Esophagus squamous epithelium (tissue), 5 donors: Measurements from ENCODE around the gene SLC11A2. TPM values are rescaled to one million over a fixed set of nuclear protein-coding genes. Genes with fewer than 3 reads are reported as not detected.
"Not testable (repeated sequence)": the region's sequence is repeated elsewhere in the genome, so short reads cannot be mapped to it uniquely, and the experiment has no call there.

Source experiments
- DNase-seq: peaks from one replicate; lab custom pipeline; 2025; lab: John Stamatoyannopoulos, UW
- H3K27ac ChIP-seq, 4 donors: fragments of 200-600 bp; sonication (generic); one replicate each; pipeline ENCODE4 v1.5.1; 2016 to 2019; ENCODE audit warnings: mild to moderate bottlenecking in 1 of 4
- H3K27me3 ChIP-seq, 4 donors: fragments of 200-600 bp; sonication (generic); 1 replicate in 3 of 4; 2 replicates in 1 of 4; pipeline versions ENCODE4 v1.5.1 to v1.6.0; 2017 to 2021; ENCODE audit warnings: antibody characterized with exemption in 1 of 4
- H3K36me3 ChIP-seq, 3 donors: fragments of 200-600 bp; sonication (generic); one replicate each; pipeline ENCODE4 v1.5.1; 2016 to 2019
- H3K4me1 ChIP-seq, 3 donors: fragments of 200-600 bp; sonication (generic); one replicate each; pipeline ENCODE4 v1.5.1; 2017 to 2019
- H3K4me3 ChIP-seq, 4 donors: fragments of 200-600 bp; sonication (generic); 1 replicate in 3 of 4; 2 replicates in 1 of 4; pipeline ENCODE4 v1.5.1; 2016 to 2019; ENCODE audit warnings: mild to moderate bottlenecking in 2 of 4, moderate library complexity in 1 of 4
- H3K9me3 ChIP-seq, 3 donors: fragments of 200-600 bp; sonication (generic); one replicate each; pipeline ENCODE4 v1.5.1; 2016 to 2019
- CTCF ChIP-seq, 6 experiments: fragments of 450-650 bp in 4 of 6; fragments of 200-600 bp in 2 of 6; sonication (generic) in 2 of 6; IDR thresholded peaks; one replicate each; pipeline ENCODE4 v1.5.1; 2016 to 2019; ENCODE audit warnings: antibody characterized with exemption in 6 of 6, mild to moderate bottlenecking in 4 of 6, moderate library complexity in 4 of 6
- POLR2A ChIP-seq, 4 donors: fragments of 450-650 bp; IDR thresholded peaks; one replicate each; pipeline ENCODE4 v1.6.1; 2017; ENCODE audit warnings: antibody characterized with exemption in 4 of 4, mild to moderate bottlenecking in 4 of 4, moderate library complexity in 3 of 4
- WGBS, 2 donors: methylation state at CpG; one replicate each; pipeline ENCODE4 v1.1.5; 2018; 5-methylcytosine and 5-hydroxymethylcytosine counted together
- intact Hi-C: fragments of 100-400 bp; cut with DNase I; formaldehyde crosslinking; loops from one replicate; pipeline ENCODE4 v1.15.0; 2022
- small RNA-seq, 4 donors: library from RNA; depleted of rRNA; stranded (forward); fragments of <200 nt; gene quantifications; one replicate each; pipeline ENCODE3, GENCODE V24; 2016
- total RNA-seq, 4 donors: library from RNA; depleted of rRNA; stranded (reverse); fragments of >200 nt; gene quantifications; one replicate each; pipeline ENCODE4 v1.1.0, GENCODE V29; 2016
- donor health status: DM: yes; HTN: yes; CAD: no.

The SLC11A2 gene
- total RNA-seq, 4 donors from 2014 or later, result 23.6 to 78.9 (median 39.9) TPM

DNA sequence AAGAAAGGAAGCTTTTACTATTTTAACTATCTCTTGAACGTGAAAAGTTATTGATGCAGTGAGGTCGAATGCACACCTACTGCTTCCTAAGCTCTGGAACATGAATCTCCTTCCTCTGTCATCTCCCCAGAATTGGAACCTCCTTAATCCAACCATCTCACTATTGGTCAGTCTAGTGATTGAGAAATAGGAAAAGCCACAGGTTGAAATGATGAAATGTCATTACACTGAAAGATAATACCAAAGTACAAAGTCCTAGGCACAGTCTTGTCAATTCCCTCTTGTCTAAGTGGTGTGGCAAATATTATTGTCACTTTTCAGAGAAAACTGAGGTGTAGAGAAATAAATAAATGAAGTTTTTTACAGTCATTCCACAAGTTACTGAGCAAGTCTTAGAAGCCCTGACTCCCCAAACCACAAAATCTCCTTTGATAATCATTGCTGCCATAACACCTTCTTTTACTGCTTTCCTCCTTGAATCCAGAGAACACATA, 93.3 kb downstream of the SLC11A2 start:
- Histone ChIP-seq H3K27me3 (no peaks in the 10 kb centered on the region), H3K9me3 (peaks cover 0 to 6% (median 0%) of the 10 kb centered on the region in 3 donors), H3K27ac (peak overlapping the region in 2 of 4 donors; percentile 86 to 88), H3K4me3 (no peak overlapping the region), H3K4me1 (peaks cover 30 to 95% (median 44%) of the 10 kb centered on the region in 3 donors), H3K36me3 (peaks cover 0 to 47% (median 3%) of the 10 kb centered on the region in 3 donors)
- WGBS, 2 donors, result 65 to 79% methylated on average over 2 of the region's 2 CpGs
- DNase-seq, result no peak
- TF ChIP-seq CTCF (IDR thresholded peaks at IDR 0.05) (no peak), POLR2A (IDR thresholded peaks at IDR 0.05) (no peak)
- intact Hi-C loops, result loop anchor here (10.0 kb wide), 1 partner anchor 52 kb away; no protein-coding TSS in a partner anchor

GRCh38 chr12:50930477-50930876, 95.7 kb downstream of the SLC11A2 start:
- not testable (repeated sequence) for H3K27me3 ChIP-seq, H3K4me3 ChIP-seq, DNase-seq, H3K9me3 ChIP-seq, H3K27ac ChIP-seq
- peaks cover 0 to 47% (median 3%) of the 10 kb centered on the region in 3 donors for H3K36me3 ChIP-seq
- intact Hi-C loops, result loop anchor here (10.0 kb wide), 1 partner anchor 54 kb away; no protein-coding TSS in a partner anchor
- WGBS, 2 donors, result 90 to 91% methylated on average over 12 of the region's 12 CpGs
- H3K4me1 ChIP-seq, result peaks cover 30 to 96% (median 33%) of the 10 kb centered on the region in 3 donors

DNA sequence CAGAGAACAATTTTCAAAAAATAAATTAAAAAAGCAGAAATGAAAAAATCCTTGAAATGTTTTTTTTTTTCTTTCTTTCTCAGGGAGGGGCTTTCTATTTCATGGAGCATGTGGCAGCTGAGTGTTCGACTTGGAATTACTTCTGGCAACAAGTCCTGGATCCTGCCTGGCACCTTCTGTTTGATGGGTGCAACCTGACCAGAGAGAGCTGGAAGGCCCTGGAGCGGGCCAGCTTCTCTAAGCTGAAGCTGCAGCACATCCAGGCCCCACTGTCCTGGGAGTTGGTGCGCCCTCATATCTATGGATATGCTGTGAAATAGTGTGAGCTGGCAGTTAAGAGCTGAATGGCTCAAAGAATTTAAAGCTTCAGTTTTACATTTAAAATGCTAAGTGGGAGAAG, 96.4 kb downstream of the SLC11A2 start:
- Histone ChIP-seq H3K27ac (peak overlapping the region in 2 of 4 donors; percentile 3 to 89), H3K4me3 (peak overlapping the region in 1 of 4 donors; percentile 76), H3K27me3 (no peaks in the 10 kb centered on the region), H3K9me3 (no peaks in the 10 kb centered on the region), H3K4me1 (peaks cover 25 to 95% (median 33%) of the 10 kb centered on the region in 3 donors), H3K36me3 (peaks cover 0 to 47% (median 3%) of the 10 kb centered on the region in 3 donors)
- intact Hi-C loops, result loop anchor here (10.0 kb wide), 1 partner anchor 55 kb away; no protein-coding TSS in a partner anchor
- no peak for TF ChIP-seq POLR2A (IDR thresholded peaks at IDR 0.05)
- 87 to 90% methylated on average over 3 of the region's 3 CpGs for WGBS, 2 donors
- no peak for DNase-seq

Small RNA genes lying within 50 kb of the gene (small RNA-seq; reads per million reads assigned to genes)
- gene AC008121.1 (0 reads per million in 4 donors), gene RF00019 (0 reads per million in 4 donors), gene RNU6-1273P (0 reads per million in 4 donors), gene RNU6-87P (0 reads per million in 4 donors)

Other genes with a start within 250 kb of the SLC11A2 start
- gene TMPRSS12, start 183.5 kb downstream of the SLC11A2 start, total RNA-seq, result not detected
- not detected for gene HIGD1C, start 73.8 kb downstream of the SLC11A2 start, total RNA-seq
- gene LETMD1, start 21.9 kb upstream of the SLC11A2 start, total RNA-seq, result 10 to 100 TPM; 19.1 to 55.3 (median 35.1) TPM
- 10 to 100 TPM in 2 of 4 donors, 1 to 10 TPM in 2; 7.4 to 14.7 (median 10.4) TPM for gene CSRNP2, start 57.2 kb upstream of the SLC11A2 start, total RNA-seq
- 10 to 100 TPM; 10.8 to 12.0 (median 11.7) TPM for gene TFCP2, start 146.8 kb upstream of the SLC11A2 start, total RNA-seq
- gene POU6F1, start 191.7 kb upstream of the SLC11A2 start, total RNA-seq, result 1 to 10 TPM in 2 of 4 donors, under 1 TPM in 2; 0.42 to 5.9 (median 1.7) TPM
- gene DAZAP2, start 212.4 kb upstream of the SLC11A2 start, total RNA-seq, result 100 to 1,000 TPM; 156 to 261 (median 188) TPM
- 100 to 1,000 TPM in 3 of 4 donors, 10 to 100 TPM in 1; 97.8 to 169 (median 124) TPM for gene SMAGP, start 244.0 kb upstream of the SLC11A2 start, total RNA-seq